IPS DF 6.9 (cell line): ENCODE data around the gene FBXW7.

Experiments
- DNase-seq: peaks from one replicate; pipeline ENCODE4 v3.0.0-alpha.2; 2013; ENCODE audit warnings: low read depth, low spot score
- H3K27ac ChIP-seq: one replicate; pipeline ENCODE4 v1.5.1; 2013; ENCODE audit warnings: low read length, control low read depth
- H3K27me3 ChIP-seq: 2 replicates; pipeline ENCODE4 v1.6.1; 2013; ENCODE audit warnings: mild to moderate bottlenecking, low read length; ENCODE audit not compliant: control insufficient read depth, insufficient read depth
- H3K36me3 ChIP-seq: 2 replicates; pipeline ENCODE4 v1.6.1; 2013; ENCODE audit warnings: low read length; ENCODE audit not compliant: control insufficient read depth, insufficient read depth
- H3K4me1 ChIP-seq: 2 replicates; pipeline ENCODE4 v1.6.1; 2013; ENCODE audit warnings: low read length; ENCODE audit not compliant: control insufficient read depth, insufficient read depth
- H3K4me3 ChIP-seq: 2 replicates; pipeline ENCODE4 v1.5.1; 2013; ENCODE audit warnings: mild to moderate bottlenecking, low read length
- H3K9me3 ChIP-seq: 2 replicates; pipeline ENCODE4 v1.6.1; 2013; ENCODE audit warnings: low read length, inconsistent platforms; ENCODE audit not compliant: control insufficient read depth, insufficient read depth
- WGBS: extraction: QIAGEN DNeasy Blood & Tissue Kit; methylation state at CpG from one replicate; pipeline ENCODE4 v1.1.7; 2013; ENCODE audit warnings: mixed read lengths, missing lambda C conversion rate; ENCODE audit not compliant: insufficient read length, insufficient coverage; 5-methylcytosine and 5-hydroxymethylcytosine counted together

The FBXW7 gene

DNA sequence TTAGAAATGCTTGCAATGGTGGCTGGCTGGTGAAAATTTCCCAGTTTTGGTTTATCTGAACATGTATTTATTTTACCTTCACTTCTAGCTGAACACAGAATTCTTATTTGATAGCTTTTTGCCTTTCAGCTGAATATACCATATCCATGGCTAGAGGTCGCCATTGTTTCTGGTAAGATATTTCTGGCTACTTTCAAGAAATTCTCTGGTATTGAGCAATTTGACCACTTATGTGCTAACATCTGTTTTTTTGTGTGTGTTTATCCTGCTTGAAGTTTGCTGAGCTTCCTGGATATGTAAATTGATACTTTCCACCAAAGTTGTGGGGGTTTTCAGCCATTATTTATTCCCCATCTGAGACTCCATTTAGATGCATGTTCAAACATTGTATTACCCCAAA, 75.4 kb downstream of the FBXW7 start:
- Histone ChIP-seq H3K27ac (no peak overlapping the region), H3K36me3 (no peaks in the 10 kb centered on the region), H3K4me1 (no peaks in the 10 kb centered on the region), H3K4me3 (no peak overlapping the region), H3K9me3 (no peaks in the 10 kb centered on the region), H3K27me3 (no peaks in the 10 kb centered on the region)
- no peak for DNase-seq
- no CpG with 5 or more reads among the region's 1 CpG for WGBS

DNA sequence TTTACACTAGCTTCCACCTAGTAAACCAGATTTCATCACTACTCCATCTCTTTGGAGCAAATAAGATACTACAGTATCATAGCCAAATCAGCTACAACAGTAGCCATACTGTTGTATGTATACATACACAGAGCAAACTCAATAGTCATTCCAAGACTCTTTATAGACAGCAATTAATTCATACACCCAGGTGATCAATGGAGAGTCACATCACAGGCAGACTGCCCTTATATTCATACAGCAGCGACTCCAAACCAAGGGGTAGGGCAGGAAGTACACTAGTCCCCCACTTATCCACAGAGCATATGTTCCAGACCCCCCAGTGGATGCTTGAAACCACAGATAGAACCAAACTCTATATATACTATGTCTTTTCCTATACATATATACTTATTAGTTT, 76.6 kb downstream of the FBXW7 start:
- H3K4me3 ChIP-seq, result no peak overlapping the region
- no CpG with 5 or more reads among the region's 1 CpG for WGBS
- H3K4me1 ChIP-seq, result no peaks in the 10 kb centered on the region
- no peak for DNase-seq
- no peaks in the 10 kb centered on the region for H3K27me3 ChIP-seq
- H3K9me3 ChIP-seq, result no peaks in the 10 kb centered on the region
- no peak overlapping the region for H3K27ac ChIP-seq
- no peaks in the 10 kb centered on the region for H3K36me3 ChIP-seq

DNA sequence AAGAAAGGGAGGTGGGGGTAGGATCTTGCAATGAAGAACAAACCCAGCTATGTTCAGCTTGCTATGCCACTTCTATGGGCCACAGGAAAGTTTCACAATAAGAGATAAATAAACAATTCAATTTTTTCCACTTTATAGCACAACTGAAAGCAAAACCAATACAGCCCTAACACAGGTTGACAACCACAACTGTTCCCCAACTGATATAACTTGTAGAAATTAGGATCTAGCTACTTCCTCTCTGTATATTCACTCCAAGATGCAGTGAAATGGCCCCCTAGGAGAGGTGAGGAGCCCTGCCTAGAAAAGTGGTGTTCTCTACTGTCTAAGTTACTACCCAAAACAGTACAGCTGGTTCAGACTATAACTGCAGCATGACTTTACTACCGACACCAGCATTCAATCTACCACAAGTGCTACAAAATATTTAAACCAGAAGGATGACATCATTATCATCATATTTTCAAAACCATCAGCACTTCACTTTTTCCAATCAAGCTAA, 77.0 kb downstream of the FBXW7 start:
- no peak for DNase-seq
- Histone ChIP-seq H3K4me1 (no peaks in the 10 kb centered on the region), H3K36me3 (no peaks in the 10 kb centered on the region), H3K4me3 (no peak overlapping the region), H3K9me3 (no peaks in the 10 kb centered on the region), H3K27me3 (no peaks in the 10 kb centered on the region), H3K27ac (no peak overlapping the region)
- WGBS, result no CpG with 5 or more reads among the region's 1 CpG

DNA sequence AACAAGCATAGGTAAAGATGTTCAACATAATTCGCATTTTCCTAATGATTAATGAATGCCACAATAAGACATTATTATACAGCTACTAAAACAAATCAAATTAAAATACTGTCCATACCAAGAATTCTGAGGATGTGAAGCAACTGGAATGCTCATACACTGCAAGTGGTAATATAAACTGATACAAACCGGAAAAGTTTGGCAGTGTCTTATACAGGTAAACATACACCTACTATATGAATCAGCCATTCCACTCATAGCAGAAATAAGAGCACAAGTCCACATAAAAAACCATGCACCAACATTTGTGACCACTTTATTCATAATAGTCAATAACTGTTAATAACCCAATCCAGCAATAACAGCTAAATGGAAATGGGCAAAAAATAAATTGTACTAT, 79.3 kb downstream of the FBXW7 start:
- no peak overlapping the region for H3K4me3 ChIP-seq
- WGBS, result no CpG with 5 or more reads among the region's 2 CpGs
- no peak for DNase-seq
- no peaks in the 10 kb centered on the region for H3K4me1 ChIP-seq
- H3K36me3 ChIP-seq, result no peaks in the 10 kb centered on the region
- H3K9me3 ChIP-seq, result no peaks in the 10 kb centered on the region
- H3K27me3 ChIP-seq, result no peaks in the 10 kb centered on the region
- no peak overlapping the region for H3K27ac ChIP-seq

DNA sequence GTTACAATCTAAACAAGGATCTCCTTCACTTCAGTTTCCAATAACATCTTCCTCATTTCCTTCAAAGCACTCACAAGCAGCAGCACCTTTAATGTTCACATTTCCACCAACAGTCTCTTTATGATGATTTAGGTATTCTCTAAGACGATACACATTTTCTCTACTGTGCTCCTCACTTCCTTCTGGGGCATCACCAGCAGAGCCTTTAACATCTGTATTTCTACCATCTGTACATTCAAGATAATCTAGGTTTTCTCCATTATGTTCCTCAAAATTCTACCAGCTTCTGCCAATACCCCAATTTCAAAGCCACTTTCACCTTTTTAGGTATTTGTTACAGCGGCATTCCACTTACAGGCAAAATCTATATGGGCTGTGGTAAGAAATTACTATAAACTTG, 80.6 kb downstream of the FBXW7 start:
- Histone ChIP-seq H3K27me3 (no peaks in the 10 kb centered on the region), H3K27ac (no peak overlapping the region), H3K36me3 (no peaks in the 10 kb centered on the region), H3K4me1 (no peaks in the 10 kb centered on the region), H3K4me3 (no peak overlapping the region), H3K9me3 (no peaks in the 10 kb centered on the region)
- DNase-seq, result no peak
- no CpG with 5 or more reads among the region's 2 CpGs for WGBS

DNA sequence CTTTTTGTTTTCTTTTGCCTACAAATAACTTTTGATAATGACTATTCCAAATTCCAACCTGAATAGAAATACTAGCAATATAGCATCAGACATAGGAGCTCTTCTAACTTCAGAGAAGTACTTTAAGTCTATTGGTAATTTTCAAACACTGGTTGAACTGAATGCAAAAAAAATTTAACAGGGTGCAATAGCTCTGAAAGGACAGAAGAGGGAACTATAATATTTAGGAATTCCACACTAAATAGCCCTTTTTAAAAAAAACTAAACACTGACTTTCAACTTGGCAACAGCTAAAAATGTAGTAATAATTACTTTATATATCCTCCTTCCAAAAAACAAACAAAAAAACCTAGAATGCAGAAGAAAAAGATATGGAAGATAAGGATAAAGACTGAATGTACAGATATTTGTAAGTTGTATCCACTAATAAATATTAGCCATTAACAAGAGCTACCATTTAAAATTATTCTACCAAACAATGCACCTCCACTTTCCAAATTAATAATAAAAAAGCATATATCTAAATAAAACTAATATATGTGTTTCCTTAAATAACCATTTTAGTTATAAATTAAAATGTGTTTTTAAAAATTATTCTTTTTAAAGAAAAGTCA, 81.4 kb downstream of the FBXW7 start:
- DNase-seq, result no peak
- Histone ChIP-seq H3K36me3 (no peaks in the 10 kb centered on the region), H3K27me3 (no peaks in the 10 kb centered on the region), H3K4me1 (no peaks in the 10 kb centered on the region), H3K27ac (no peak overlapping the region), H3K9me3 (no peaks in the 10 kb centered on the region), H3K4me3 (no peak overlapping the region)

DNA sequence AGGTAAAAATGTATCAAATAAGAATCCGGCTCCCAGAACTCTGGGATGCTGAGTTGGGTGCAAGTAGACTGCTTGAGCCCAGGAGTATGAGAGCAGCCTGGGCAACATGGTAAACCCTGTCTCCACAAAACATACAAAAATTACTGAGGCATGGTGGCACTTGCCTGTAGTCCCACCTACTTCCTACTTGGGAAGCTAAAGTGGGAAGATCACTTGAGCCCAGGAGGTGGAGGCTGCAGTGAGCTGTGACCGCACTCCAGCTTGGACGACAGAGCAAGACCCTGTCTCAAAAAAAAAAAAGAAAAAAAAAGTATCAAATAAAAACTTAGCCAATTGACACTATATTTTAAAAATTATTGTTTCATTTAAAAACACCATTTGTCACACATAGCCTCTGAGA, 84.4 kb downstream of the FBXW7 start:
- no CpG with 5 or more reads among the region's 3 CpGs for WGBS

DNA sequence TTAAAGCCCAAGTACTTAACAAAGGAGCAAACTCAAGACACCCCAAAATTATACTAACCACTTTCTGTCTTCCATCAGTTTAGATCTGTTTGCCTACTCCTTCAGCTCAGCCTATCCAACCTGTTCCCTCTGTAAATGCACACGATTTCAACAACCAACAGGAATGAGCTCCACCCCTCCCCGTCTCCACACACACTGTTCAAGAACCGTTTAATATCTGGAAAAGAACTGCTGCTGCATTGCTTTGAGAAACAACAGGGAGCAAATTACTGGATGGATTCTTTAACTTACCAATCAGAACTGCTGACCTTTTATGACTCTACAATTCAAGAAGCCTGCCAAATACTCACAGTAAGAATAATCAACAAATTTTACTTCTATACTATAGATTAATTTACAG, 87.0 kb downstream of the FBXW7 start:
- Histone ChIP-seq H3K36me3 (no peaks in the 10 kb centered on the region), H3K27ac (no peak overlapping the region), H3K27me3 (no peaks in the 10 kb centered on the region), H3K9me3 (no peaks in the 10 kb centered on the region), H3K4me1 (no peaks in the 10 kb centered on the region), H3K4me3 (no peak overlapping the region)
- DNase-seq, result no peak
- WGBS, result no CpG with 5 or more reads among the region's 3 CpGs

More for the DNA sequence above, 84.4 kb downstream of the FBXW7 start:
- H3K36me3 ChIP-seq, result no peaks in the 10 kb centered on the region
- no peaks in the 10 kb centered on the region for H3K9me3 ChIP-seq
- H3K27me3 ChIP-seq, result no peaks in the 10 kb centered on the region
- H3K27ac ChIP-seq, result no peak overlapping the region
- H3K4me1 ChIP-seq, result no peaks in the 10 kb centered on the region
- H3K4me3 ChIP-seq, result no peak overlapping the region
- no peak for DNase-seq

DNA sequence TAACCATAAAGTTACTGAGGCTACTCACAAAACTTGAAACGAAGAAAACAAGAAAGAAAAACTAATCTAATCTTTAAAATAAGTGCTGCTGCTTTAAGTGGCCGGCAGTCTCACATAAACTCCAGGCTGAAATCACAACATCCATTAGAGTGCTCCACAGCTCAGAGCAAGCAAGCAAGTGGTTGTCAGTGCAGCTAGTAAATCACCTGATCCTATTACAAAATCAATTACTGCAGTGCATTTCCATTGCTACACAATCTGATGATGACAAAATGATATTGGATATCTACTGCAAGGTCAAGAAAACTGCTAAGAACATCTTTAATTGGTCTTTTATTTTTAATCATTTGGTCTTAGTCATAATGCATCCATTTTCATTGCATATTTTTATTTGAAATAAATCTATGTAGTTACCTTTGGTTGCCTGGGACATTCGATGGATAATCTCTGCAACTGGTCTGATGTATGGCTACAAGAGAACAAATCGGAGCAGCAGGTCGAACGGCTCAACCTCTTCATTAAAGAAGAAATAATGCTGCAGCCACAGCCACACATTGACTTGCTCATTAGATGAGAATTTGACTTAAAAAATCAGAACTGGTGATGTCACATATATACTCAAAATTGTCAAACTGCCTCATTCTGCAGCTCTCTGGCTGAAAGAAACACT, 87.7 kb downstream of the FBXW7 start:
- no peaks in the 10 kb centered on the region for H3K9me3 ChIP-seq
- H3K4me1 ChIP-seq, result no peaks in the 10 kb centered on the region
- H3K36me3 ChIP-seq, result no peaks in the 10 kb centered on the region
- DNase-seq, result no peak
- H3K27me3 ChIP-seq, result no peaks in the 10 kb centered on the region
- WGBS, result no CpG with 5 or more reads among the region's 6 CpGs
- no peak overlapping the region for H3K4me3 ChIP-seq
- H3K27ac ChIP-seq, result no peak overlapping the region

DNA sequence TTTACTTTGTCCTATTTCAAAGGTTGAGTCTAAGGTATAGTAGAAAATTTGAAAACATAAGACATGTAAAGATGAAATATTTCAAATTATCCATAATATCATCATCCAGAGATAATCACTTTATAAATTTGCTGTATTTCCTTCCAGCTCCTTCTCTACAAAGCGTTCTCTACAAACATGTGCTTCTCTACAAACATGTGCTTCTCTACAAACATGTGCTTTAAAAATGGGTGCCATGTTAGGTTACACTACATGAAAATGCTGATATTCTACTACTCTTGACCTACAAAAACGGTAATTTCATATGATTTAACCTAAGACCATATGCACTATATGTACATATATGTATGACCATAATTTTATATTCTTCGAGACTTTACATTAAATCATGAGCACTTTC, 92.0 kb downstream of the FBXW7 start:
- H3K27ac ChIP-seq, result no peak overlapping the region
- no peaks in the 10 kb centered on the region for H3K9me3 ChIP-seq
- H3K4me1 ChIP-seq, result no peaks in the 10 kb centered on the region
- H3K4me3 ChIP-seq, result no peak overlapping the region
- H3K27me3 ChIP-seq, result no peaks in the 10 kb centered on the region
- H3K36me3 ChIP-seq, result no peaks in the 10 kb centered on the region
- WGBS, result no CpG with 5 or more reads among the region's 3 CpGs
- no peak for DNase-seq

DNA sequence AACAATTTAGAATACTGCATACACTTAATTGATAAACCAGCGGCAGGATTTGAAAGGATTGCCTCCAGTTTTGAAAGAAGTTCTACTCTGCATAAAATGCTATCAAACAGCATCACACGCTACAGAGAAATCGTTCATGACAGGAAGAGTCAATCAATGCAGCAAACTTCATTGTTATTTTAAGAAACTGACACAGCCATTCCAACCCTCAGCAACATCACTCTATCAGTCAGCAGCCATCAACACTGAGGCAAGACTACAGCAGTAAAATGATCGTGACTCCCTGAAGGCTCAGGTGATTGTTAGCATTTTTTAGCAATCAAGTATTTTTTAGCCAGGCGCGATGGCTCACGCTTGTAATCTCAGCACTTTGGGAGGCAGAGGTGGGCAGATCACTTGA, 98.3 kb downstream of the FBXW7 start:
- no CpG with 5 or more reads among the region's 7 CpGs for WGBS
- no peaks in the 10 kb centered on the region for H3K36me3 ChIP-seq
- H3K4me3 ChIP-seq, result no peak overlapping the region
- no peaks in the 10 kb centered on the region for H3K27me3 ChIP-seq
- H3K9me3 ChIP-seq, result no peaks in the 10 kb centered on the region
- no peak overlapping the region for H3K27ac ChIP-seq
- H3K4me1 ChIP-seq, result no peaks in the 10 kb centered on the region
- DNase-seq, result no peak
